HTR-8/SVneo (cell line): ENCODE results near the gene KRTAP5-3.

Experiments
- DNase-seq: peaks from one replicate; pipeline ENCODE4 v3.0.0; 2011; ENCODE audit warnings: low spot score, mixed read lengths; ENCODE audit not compliant: insufficient read length
- FAIRE-seq: peaks from 2 replicates; lab custom pipeline; 2011; peaks lifted over from hg19 to GRCh38; lab: Jason Lieb, UNC

The KRTAP5-3 gene

GRCh38 chr11:1644601-1645356, 36.5 kb upstream of the KRTAP5-3 start:
- no peak for FAIRE-seq
- no peak for DNase-seq

- DNase-seq (no peak), FAIRE-seq (no peak)
These were observed 35.0 kb upstream of the KRTAP5-3 start for GRCh38 chr11:1643146-1643690.

GRCh38 chr11:1642288-1643145, 34.3 kb upstream of the KRTAP5-3 start:
- FAIRE-seq (no peak), DNase-seq (no peak)

- no peak for FAIRE-seq
- DNase-seq, result no peak
These were observed 32.8 kb upstream of the KRTAP5-3 start for GRCh38 chr11:1641096-1641495.

- DNase-seq (peak; percentile 61), FAIRE-seq (no peak)
These were observed 32.0 kb upstream of the KRTAP5-3 start for GRCh38 chr11:1640076-1640946.

GRCh38 chr11:1639666-1640065, 31.4 kb upstream of the KRTAP5-3 start:
- no peak for FAIRE-seq

GRCh38 chr11:1639102-1639620, 30.9 kb upstream of the KRTAP5-3 start:
- DNase-seq (no peak), FAIRE-seq (no peak)

More at GRCh38 chr11:1639666-1640065, 31.4 kb upstream of the KRTAP5-3 start:
- DNase-seq, result no peak

GRCh38 chr11:1638344-1638743, 30.1 kb upstream of the KRTAP5-3 start:
- no peak for FAIRE-seq

GRCh38 chr11:1637628-1638027, 29.4 kb upstream of the KRTAP5-3 start:
- DNase-seq, result no peak
- no peak for FAIRE-seq

More at GRCh38 chr11:1638344-1638743, 30.1 kb upstream of the KRTAP5-3 start:
- no peak for DNase-seq

GRCh38 chr11:1636291-1636950, 28.2 kb upstream of the KRTAP5-3 start:
- FAIRE-seq (no peak), DNase-seq (no peak)

GRCh38 chr11:1633864-1634263, 25.6 kb upstream of the KRTAP5-3 start:
- no peak for FAIRE-seq
- DNase-seq, result no peak

- no peak for FAIRE-seq
- DNase-seq, result no peak
These were observed 23.9 kb upstream of the KRTAP5-3 start for GRCh38 chr11:1632053-1632714.

- DNase-seq, result no peak
- FAIRE-seq, result no peak
These were observed 22.9 kb upstream of the KRTAP5-3 start for GRCh38 chr11:1631066-1631568.

GRCh38 chr11:1630271-1630670, 22.0 kb upstream of the KRTAP5-3 start:
- FAIRE-seq (no peak), DNase-seq (no peak)

GRCh38 chr11:1629326-1630185, 21.3 kb upstream of the KRTAP5-3 start, which contains the start of gene KRTAP5-5:
Gene KRTAP5-5, plus strand, starts transcription at chr11:1629775. Its CDS starts 66 bp downstream, at chr11:1629841.
- FAIRE-seq (no peak), DNase-seq (no peak)

GRCh38 chr11:1628506-1629325, 20.5 kb upstream of the KRTAP5-3 start:
- peak; percentile 76 for FAIRE-seq
- DNase-seq, result peak; percentile 83

- FAIRE-seq, result no peak
- DNase-seq, result no peak
These were observed 17.3 kb upstream of the KRTAP5-3 start for GRCh38 chr11:1625541-1625940.
